SH-SY5Y (cell line): Measurements from ENCODE around the gene USP47.

ENCODE experiments used
- GATA2 ChIP-seq: IDR thresholded peaks from 2 replicates; pipeline ENCODE4 v1.6.1; 2011; ENCODE audit warnings: mild to moderate bottlenecking, low read depth, low read length
- GATA3 ChIP-seq: IDR thresholded peaks from 2 replicates; pipeline ENCODE4 v1.6.1; 2011; ENCODE audit warnings: low read depth, mild to moderate bottlenecking, low read length, moderate library complexity

DNA sequence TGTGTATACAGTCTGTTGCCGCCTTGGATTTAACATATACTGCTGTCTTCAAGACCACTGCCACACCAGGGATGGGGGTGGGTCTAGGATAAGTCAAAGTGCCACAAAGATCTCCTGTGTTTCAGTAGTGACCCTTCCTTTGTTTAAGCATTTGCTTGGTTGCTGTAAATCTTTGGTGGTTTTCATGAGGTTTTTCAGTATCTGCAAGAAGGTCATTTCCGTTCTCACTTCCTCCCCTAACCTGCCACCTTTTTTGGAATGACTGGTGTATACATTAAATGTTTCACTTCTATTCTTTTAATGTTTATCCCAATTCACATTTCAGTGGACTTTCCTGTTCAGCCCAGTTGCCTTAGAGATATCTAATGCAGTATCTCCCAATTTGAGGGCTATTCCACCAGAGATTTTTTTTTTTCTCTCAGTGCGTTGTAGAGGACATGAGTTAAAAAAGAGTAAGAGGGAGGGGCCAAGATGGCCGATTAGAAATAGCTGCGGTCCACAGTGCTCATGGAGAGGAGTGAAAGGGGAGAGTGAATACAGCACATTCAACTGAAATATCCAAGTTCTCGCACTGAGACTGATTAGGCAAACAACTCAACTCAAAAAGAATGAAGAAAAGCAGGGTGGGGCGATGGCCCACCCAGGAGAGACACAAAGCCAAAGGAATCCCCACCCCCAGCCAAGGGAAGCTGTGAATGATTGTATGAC lies 43.2 kb downstream of the USP47 start:
- no peak for TF ChIP-seq GATA2
- TF ChIP-seq GATA3 = no peak
